H9 (cell line): ENCODE data around the gene TAF10. TPM values are rescaled to one million over a fixed set of nuclear protein-coding genes. Genes with fewer than 3 reads are reported as not detected.

Experiments used
- DNase-seq: peaks from one replicate; pipeline ENCODE4 v3.0.0-alpha.2; 2017
- H2AFZ ChIP-seq: one replicate; pipeline ENCODE4 v1.6.1; 2013; ENCODE audit warnings: mild to moderate bottlenecking, low read length, control low read depth, moderate library complexity
- H2AK5ac ChIP-seq: 2 replicates; pipeline ENCODE4 v1.6.1; 2013; ENCODE audit warnings: low read length, control low read depth, mixed read lengths; ENCODE audit not compliant: insufficient read length
- H2BK120ac ChIP-seq: one replicate; pipeline ENCODE4 v1.6.1; 2013; ENCODE audit warnings: low read depth, mild to moderate bottlenecking, low read length, control low read depth, inconsistent platforms; ENCODE audit not compliant: poor library complexity, severe bottlenecking
- H2BK12ac ChIP-seq: 2 replicates; pipeline ENCODE4 v1.6.1; 2013; ENCODE audit warnings: low read length, control low read depth, mixed read lengths, low read depth; ENCODE audit not compliant: insufficient read length
- H2BK15ac ChIP-seq: 2 replicates; pipeline ENCODE4 v1.6.1; 2013; ENCODE audit warnings: low read depth, low read length, control low read depth
- H2BK20ac ChIP-seq: one replicate; pipeline ENCODE4 v1.6.1; 2013; ENCODE audit warnings: low read depth, mild to moderate bottlenecking, low read length, control low read depth, inconsistent platforms; ENCODE audit not compliant: poor library complexity, severe bottlenecking
- H2BK5ac ChIP-seq: 2 replicates; pipeline ENCODE4 v1.6.1; 2013; ENCODE audit warnings: low read length, control low read depth, mixed read lengths; ENCODE audit not compliant: insufficient read length
- H3K14ac ChIP-seq: 2 replicates; pipeline ENCODE4 v1.6.1; 2013; ENCODE audit warnings: low read length, control low read depth; ENCODE audit not compliant: insufficient read depth
- H3K18ac ChIP-seq: 2 replicates; pipeline ENCODE4 v1.6.1; 2013; ENCODE audit warnings: low read depth, mild to moderate bottlenecking, mixed read lengths, low read length, control low read depth; ENCODE audit not compliant: insufficient read length
- H3K23ac ChIP-seq: 2 replicates; pipeline ENCODE4 v1.6.1; 2013; ENCODE audit warnings: low read length, control low read depth, mixed read lengths, low read depth; ENCODE audit not compliant: insufficient read length
- H3K23me2 ChIP-seq: 2 replicates; pipeline ENCODE4 v1.6.1; 2013; ENCODE audit warnings: low read depth, mild to moderate bottlenecking, mixed read lengths, low read length, control low read depth; ENCODE audit not compliant: insufficient read length, poor library complexity, severe bottlenecking
- H3K27ac ChIP-seq: 2 replicates; pipeline ENCODE4 v1.5.1; 2013; ENCODE audit warnings: low read length, control low read depth, mixed read lengths, low read depth; ENCODE audit not compliant: insufficient read length
- H3K27me3 ChIP-seq: 2 replicates; pipeline ENCODE4 v1.6.1; 2013; ENCODE audit warnings: low read length, control low read depth, inconsistent platforms; ENCODE audit not compliant: insufficient read depth
- H3K4ac ChIP-seq: 2 replicates; pipeline ENCODE4 v1.6.1; 2013; ENCODE audit warnings: low read depth, mild to moderate bottlenecking, control low read depth, inconsistent platforms, low read length, moderate library complexity
- H3K4me1 ChIP-seq: 2 replicates; pipeline ENCODE4 v1.6.1; 2013; ENCODE audit warnings: low read length, control low read depth, inconsistent platforms; ENCODE audit not compliant: insufficient read depth
- H3K4me2 ChIP-seq: 2 replicates; pipeline ENCODE4 v1.6.1; 2013; ENCODE audit warnings: low read length, control low read depth, mixed read lengths; ENCODE audit not compliant: insufficient read length, insufficient read depth
- H3K56ac ChIP-seq: 2 replicates; pipeline ENCODE4 v1.6.1; 2013; ENCODE audit warnings: low read depth, mild to moderate bottlenecking, mixed read lengths, low read length, control low read depth; ENCODE audit not compliant: insufficient read length
- H3K79me1 ChIP-seq: 2 replicates; pipeline ENCODE4 v1.6.1; 2013; ENCODE audit warnings: low read depth, mild to moderate bottlenecking, moderate library complexity, low read length, control low read depth, inconsistent platforms; ENCODE audit not compliant: insufficient read depth, poor library complexity, severe bottlenecking
- H3K79me2 ChIP-seq: 2 replicates; pipeline ENCODE4 v1.6.1; 2013; ENCODE audit warnings: low read length, control low read depth, inconsistent platforms; ENCODE audit not compliant: insufficient read depth
- H3K9ac ChIP-seq: 2 replicates; pipeline ENCODE4 v1.6.1; 2013; ENCODE audit warnings: low read length, control low read depth, mixed read lengths; ENCODE audit not compliant: insufficient read length; ENCODE audit errors: extremely low read depth
- H3K9me3 ChIP-seq: one replicate; pipeline ENCODE4 v1.6.1; 2013; ENCODE audit warnings: low read depth, low read length, inconsistent platforms; ENCODE audit not compliant: control insufficient read depth
- H3T11ph ChIP-seq: one replicate; pipeline ENCODE4 v1.6.1; 2013; ENCODE audit warnings: mild to moderate bottlenecking, low read length, control low read depth, inconsistent platforms
- H4K20me1 ChIP-seq: one replicate; pipeline ENCODE4 v1.6.1; 2013; ENCODE audit not compliant: control insufficient read depth, insufficient read length, insufficient read depth
- H4K5ac ChIP-seq: 2 replicates; pipeline ENCODE4 v1.6.1; 2013; ENCODE audit warnings: low read depth, mild to moderate bottlenecking, mixed read lengths, low read length, control low read depth; ENCODE audit not compliant: insufficient read length
- H4K8ac ChIP-seq: replicated peaks from 2 replicates; pipeline ENCODE4 v1.6.1; 2013; ENCODE audit warnings: low read length, control low read depth, mixed read lengths, low read depth; ENCODE audit not compliant: insufficient read length
- H4K91ac ChIP-seq: 2 replicates; pipeline ENCODE4 v1.6.1; 2013; ENCODE audit warnings: low read depth, mild to moderate bottlenecking, moderate library complexity, mixed read lengths, low read length, control low read depth; ENCODE audit not compliant: insufficient read length
- H3K27ac Mint-ChIP-seq, 3 experiments: 2 replicates in 2 of 3; 3 replicates in 1 of 3; pipeline ENCODE4 v1.8.0; 2020 to 2021; ENCODE audit warnings: mixed read lengths in 3 of 3, mild to moderate bottlenecking in 1 of 3, moderate library complexity in 1 of 3
- H3K27me3 Mint-ChIP-seq: 2 replicates; pipeline ENCODE4 v1.8.0; 2021; ENCODE audit warnings: low read depth, mild to moderate bottlenecking, moderate library complexity, mixed read lengths
- H3K36me3 Mint-ChIP-seq, 3 experiments: 2 replicates in 2 of 3; 3 replicates in 1 of 3; pipeline ENCODE4 v1.8.0; 2020 to 2021; ENCODE audit warnings: low read depth in 3 of 3, mixed read lengths in 3 of 3; ENCODE audit not compliant: insufficient read depth in 1 of 3
- H3K4me1 Mint-ChIP-seq, 2 experiments: 2 replicates each; pipeline ENCODE4 v1.8.0; 2020; ENCODE audit warnings: mixed read lengths in 2 of 2
- H3K4me3 Mint-ChIP-seq, 2 experiments: 2 replicates in 1 of 2; 3 replicates in 1 of 2; pipeline ENCODE4 v1.8.0; 2020 to 2021; ENCODE audit warnings: mild to moderate bottlenecking in 2 of 2, mixed read lengths in 2 of 2, moderate library complexity in 1 of 2
- H3K9me3 Mint-ChIP-seq, 2 experiments: 2 replicates in 1 of 2; 3 replicates in 1 of 2; pipeline ENCODE4 v1.8.0; 2020; ENCODE audit warnings: mild to moderate bottlenecking in 2 of 2, mixed read lengths in 2 of 2, moderate library complexity in 1 of 2
- WGBS: extraction: QIAGEN DNeasy Blood & Tissue Kit; methylation state at CpG from one replicate; pipeline ENCODE4 v1.1.7; 2013; ENCODE audit warnings: missing lambda C conversion rate, low lambda C conversion rate, mixed read lengths; ENCODE audit not compliant: insufficient read length; ENCODE audit errors: extremely low coverage; 5-methylcytosine and 5-hydroxymethylcytosine counted together
- total RNA-seq: library from RNA; stranded (reverse); gene quantifications from 2 replicates; pipeline ENCODE4 v1.2.1, GENCODE V29; 2021
- TF ChIP-seq, protein P1 (sequence below): fragments of 200-600 bp; sonication (generic); conservative IDR thresholded peaks from 3 replicates; pipeline ENCODE4 v1.8.0; 2021; ENCODE audit warnings: antibody characterized with exemption, mild to moderate bottlenecking

TAF10 gene
- total RNA-seq, 1 experiment from 2014 or later: 198 TPM

GRCh38 chr11:6633422-6634408 lies 21.7 kb upstream of the TAF10 start:
- Histone ChIP-seq H3K23ac (no peak overlapping the region), H3K4me1 (no peaks in the 10 kb centered on the region), H3K79me2 (no peaks in the 10 kb centered on the region), H4K91ac (no peak overlapping the region), H2BK12ac (no peak overlapping the region), H4K5ac (no peak overlapping the region), H2AK5ac (no peak overlapping the region), H3K4me2 (no peak overlapping the region), H3K18ac (no peak overlapping the region), H2AFZ (no peak overlapping the region), H4K8ac (no peak overlapping the region), H3K56ac (no peak overlapping the region), H3K14ac (no peak overlapping the region), H2BK20ac (no peak overlapping the region), H3K79me1 (no peaks in the 10 kb centered on the region), H3K9ac (no peak overlapping the region), H4K20me1 (no peaks in the 10 kb centered on the region), H3K23me2 (peaks cover 9% of the 10 kb centered on the region), H2BK15ac (no peak overlapping the region), H3K4ac (no peak overlapping the region), H2BK5ac (no peak overlapping the region), H2BK120ac (no peak overlapping the region), H3K27me3 (peaks cover 18% of the 10 kb centered on the region; the same call in 1 of the 2 replicates), H3K27ac (no peak overlapping the region), H3T11ph (no peak overlapping the region), H3K9me3 (no peaks in the 10 kb centered on the region)
- peak overlapping the region in 1 of 3 experiments; percentile 23; a peak in 1 of 7 replicates for H3K27ac Mint-ChIP-seq
- no peaks in the 10 kb centered on the region for H3K9me3 Mint-ChIP-seq
- WGBS: no CpG with 5 or more reads among the region's 16 CpGs
- H3K4me1 Mint-ChIP-seq: peaks cover 3% of the 10 kb centered on the region in 2 experiments; a peak in 2 of 4 replicates
- DNase-seq: no peak
- no peak overlapping the region for H3K4me3 Mint-ChIP-seq
- peaks cover 2 to 13% (median 8%) of the 10 kb centered on the region in 3 experiments; a peak in 6 of 7 replicates for H3K36me3 Mint-ChIP-seq
- TF ChIP-seq, protein P1, sequence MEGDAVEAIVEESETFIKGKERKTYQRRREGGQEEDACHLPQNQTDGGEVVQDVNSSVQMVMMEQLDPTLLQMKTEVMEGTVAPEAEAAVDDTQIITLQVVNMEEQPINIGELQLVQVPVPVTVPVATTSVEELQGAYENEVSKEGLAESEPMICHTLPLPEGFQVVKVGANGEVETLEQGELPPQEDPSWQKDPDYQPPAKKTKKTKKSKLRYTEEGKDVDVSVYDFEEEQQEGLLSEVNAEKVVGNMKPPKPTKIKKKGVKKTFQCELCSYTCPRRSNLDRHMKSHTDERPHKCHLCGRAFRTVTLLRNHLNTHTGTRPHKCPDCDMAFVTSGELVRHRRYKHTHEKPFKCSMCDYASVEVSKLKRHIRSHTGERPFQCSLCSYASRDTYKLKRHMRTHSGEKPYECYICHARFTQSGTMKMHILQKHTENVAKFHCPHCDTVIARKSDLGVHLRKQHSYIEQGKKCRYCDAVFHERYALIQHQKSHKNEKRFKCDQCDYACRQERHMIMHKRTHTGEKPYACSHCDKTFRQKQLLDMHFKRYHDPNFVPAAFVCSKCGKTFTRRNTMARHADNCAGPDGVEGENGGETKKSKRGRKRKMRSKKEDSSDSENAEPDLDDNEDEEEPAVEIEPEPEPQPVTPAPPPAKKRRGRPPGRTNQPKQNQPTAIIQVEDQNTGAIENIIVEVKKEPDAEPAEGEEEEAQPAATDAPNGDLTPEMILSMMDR: no peak
- peaks cover 42% of the 10 kb centered on the region for H3K27me3 Mint-ChIP-seq
